HEK293 (cell line): ENCODE measurements around the gene SRSF2.
"Not testable (repeated sequence)": the region's sequence is repeated elsewhere in the genome, so short reads cannot be mapped to it uniquely, and the experiment has no call there.

Source experiments
- CTCF ChIA-PET: fragments of 350-600 bp; formaldehyde crosslinking; extraction: SDS; loops from one replicate; lab custom pipeline; 2021; ENCODE audit warnings: antibody characterized with exemption; lab: Yijun Ruan, JAX
- POLR2A ChIA-PET: fragments of 300-600 bp; formaldehyde crosslinking; extraction: SDS; loops from one replicate; lab custom pipeline; 2020; ENCODE audit warnings: antibody characterized with exemption, inconsistent platforms; lab: Yijun Ruan, JAX
- H3K27ac ChIP-seq: fragments of 200-500 bp; sonication (Bioruptor generic); 2 replicates; pipeline ENCODE4 v1.5.1; 2014; ENCODE audit warnings: low read depth, low read length, control low read depth, inconsistent platforms; ENCODE audit errors: extremely low read depth
- H3K36me3 ChIP-seq, 2 experiments: fragments of 200-500 bp in 1 of 2; sonication (Bioruptor generic) in 1 of 2; 1 replicate in 1 of 2; 2 replicates in 1 of 2; pipeline ENCODE4 v1.5.1; 2014 to 2017; ENCODE audit warnings: inconsistent platforms in 2 of 2, low read length in 2 of 2; ENCODE audit not compliant: control insufficient read depth in 2 of 2, insufficient read depth in 1 of 2
- H3K4me1 ChIP-seq: fragments of 200-500 bp; sonication (Bioruptor generic); 2 replicates; pipeline ENCODE4 v1.5.1; 2014; ENCODE audit warnings: mild to moderate bottlenecking, low read length, inconsistent platforms; ENCODE audit not compliant: control insufficient read depth, insufficient read depth
- H3K4me3 ChIP-seq: 2 replicates; pipeline ENCODE4 v1.5.1; 2011; ENCODE audit warnings: low read depth, mild to moderate bottlenecking, control low read depth, low read length, moderate library complexity
- H3K9me3 ChIP-seq: fragments of 200-500 bp; sonication (Bioruptor generic); 2 replicates; pipeline ENCODE4 v1.5.1; 2014; ENCODE audit warnings: low read depth, low read length, inconsistent platforms; ENCODE audit not compliant: control insufficient read depth, insufficient read depth
- FEZF1 ChIP-seq: fragments of 450-650 bp; formaldehyde crosslinking; IDR thresholded peaks from 2 replicates; pipeline ENCODE4 v1.5.1; 2016; ENCODE audit warnings: missing biosample characterization, missing genetic modification characterization
- GLIS1 ChIP-seq: fragments of 450-650 bp; formaldehyde crosslinking; IDR thresholded peaks from 2 replicates; pipeline ENCODE4 v1.5.1; 2016; ENCODE audit warnings: missing biosample characterization, missing genetic modification characterization
- IKZF3 ChIP-seq: fragments of 450-650 bp; IDR thresholded peaks from 2 replicates; pipeline ENCODE4 v1.5.0; 2018; ENCODE audit warnings: missing biosample characterization, mild to moderate bottlenecking, missing genetic modification characterization, moderate library complexity
- SCRT1 ChIP-seq: fragments of 450-650 bp; formaldehyde crosslinking; IDR thresholded peaks from 2 replicates; pipeline ENCODE4 v1.5.1; 2016; ENCODE audit warnings: missing biosample characterization, missing genetic modification characterization, borderline replicate concordance
- SCRT2 ChIP-seq: fragments of 450-650 bp; formaldehyde crosslinking; IDR thresholded peaks from 2 replicates; pipeline ENCODE4 v1.5.1; 2016; ENCODE audit warnings: missing biosample characterization, missing genetic modification characterization
- ZBTB17 ChIP-seq: fragments of 450-650 bp; formaldehyde crosslinking; IDR thresholded peaks from 2 replicates; pipeline ENCODE4 v1.5.1; 2016; ENCODE audit warnings: missing biosample characterization, missing genetic modification characterization
- ZNF146 ChIP-seq: fragments of 450-650 bp; formaldehyde crosslinking; IDR thresholded peaks from 2 replicates; pipeline ENCODE4 v1.5.1; 2016; ENCODE audit warnings: missing biosample characterization, missing genetic modification characterization
- ZNF19 ChIP-seq: fragments of 450-650 bp; formaldehyde crosslinking; IDR thresholded peaks from 2 replicates; pipeline ENCODE4; 2016; ENCODE audit warnings: missing biosample characterization, missing genetic modification characterization, low read depth
- ZNF362 ChIP-seq: fragments of 450-650 bp; formaldehyde crosslinking; IDR thresholded peaks from 2 replicates; pipeline ENCODE4 v1.5.1; 2016; ENCODE audit warnings: missing biosample characterization, missing genetic modification characterization
- ZNF433 ChIP-seq: fragments of 450-650 bp; formaldehyde crosslinking; IDR thresholded peaks from 2 replicates; pipeline ENCODE4 v1.5.1; 2016; ENCODE audit warnings: missing biosample characterization, missing genetic modification characterization, low read depth
- ZNF549 ChIP-seq: fragments of 450-650 bp; IDR thresholded peaks from 2 replicates; pipeline ENCODE4 v1.5.1; 2018; ENCODE audit warnings: missing biosample characterization, missing genetic modification characterization, mild to moderate bottlenecking, inconsistent platforms, moderate library complexity
- ZNF664 ChIP-seq: fragments of 450-650 bp; formaldehyde crosslinking; IDR thresholded peaks from 2 replicates; pipeline ENCODE4 v1.5.1; 2016; ENCODE audit warnings: missing biosample characterization, missing genetic modification characterization
- ZNF701 ChIP-seq: fragments of 450-650 bp; formaldehyde crosslinking; IDR thresholded peaks from 2 replicates; pipeline ENCODE4 v1.5.1; 2016; ENCODE audit warnings: missing biosample characterization, missing genetic modification characterization
- ZNF768 ChIP-seq: fragments of 450-650 bp; formaldehyde crosslinking; IDR thresholded peaks from 2 replicates; pipeline ENCODE4 v1.5.1; 2018; ENCODE audit warnings: missing biosample characterization, mild to moderate bottlenecking, missing genetic modification characterization
- TF ChIP-seq, protein P1 (sequence below): fragments of 450-650 bp; formaldehyde crosslinking; IDR thresholded peaks from 2 replicates; pipeline ENCODE4 v1.5.1; 2017; ENCODE audit warnings: missing biosample characterization, missing genetic modification characterization

Gene SRSF2

GRCh38 chr17:76733618-76733957 is 3.5 kb downstream of the SRSF2 start:
- POLR2A ChIA-PET = no interaction called here
- H3K4me1 ChIP-seq = peaks cover 10% of the 10 kb centered on the region

DNA sequence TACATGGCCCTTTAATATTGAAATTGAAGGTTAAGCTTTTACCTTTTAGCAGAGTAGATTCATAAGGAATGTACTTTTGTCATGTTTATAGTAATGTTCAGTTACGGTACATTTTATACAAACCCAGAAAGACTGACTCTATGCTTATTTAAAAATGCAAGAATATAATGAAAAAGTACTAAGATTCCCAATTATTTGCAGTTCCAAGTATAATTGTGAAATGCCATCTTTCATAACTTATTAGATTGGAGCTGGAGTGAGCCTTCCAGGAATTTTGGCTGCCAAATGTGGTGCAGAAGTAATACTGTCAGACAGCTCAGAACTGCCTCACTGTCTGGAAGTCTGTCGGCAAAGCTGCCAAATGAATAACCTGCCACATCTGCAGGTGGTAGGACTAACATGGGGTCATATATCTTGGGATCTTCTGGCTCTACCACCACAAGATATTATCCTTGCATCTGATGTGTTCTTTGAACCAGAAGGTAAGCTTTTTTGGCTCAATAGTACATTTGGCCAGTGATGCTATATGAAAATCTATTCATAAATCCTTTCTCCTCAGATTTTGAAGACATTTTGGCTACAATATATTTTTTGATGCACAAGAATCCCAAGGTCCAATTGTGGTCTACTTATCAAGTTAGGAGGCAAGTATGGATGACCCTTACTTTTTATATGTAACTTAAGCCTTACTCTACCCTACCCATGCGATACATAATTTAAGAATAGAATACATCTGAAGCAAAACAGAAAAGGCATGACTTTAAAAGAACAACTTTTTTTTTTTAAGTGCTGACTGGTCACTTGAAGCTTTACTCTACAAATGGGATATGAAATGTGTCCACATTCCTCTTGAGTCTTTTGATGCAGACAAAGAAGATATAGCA is 4.2 kb downstream of the SRSF2 start:
- Histone ChIP-seq H3K4me3 (no peak overlapping the region), H3K36me3 (peaks cover 40 to 66% of the 10 kb centered on the region in 2 experiments), H3K27ac (no peak overlapping the region; the same call in 1 of the 2 replicates), H3K4me1 (peaks cover 11% of the 10 kb centered on the region), H3K9me3 (no peaks in the 10 kb centered on the region)
- CTCF ChIA-PET = interaction anchor here (0.5 to 2.8 kb wide), 4 partner anchors 10 to 1132 kb away, joined by 3 to 13 read pairs (median 4); no protein-coding TSS in a partner anchor
- no peak for TF ChIP-seq ZNF768
- TF ChIP-seq GLIS1 (tag by site-specific recombination) = peak; percentile 37; the same call in 1 of the 2 replicates
- TF ChIP-seq ZNF19 = no peak
- peak; percentile 57 for TF ChIP-seq FEZF1 (tag by site-specific recombination)
- no peak for TF ChIP-seq ZNF433 (tag by site-specific recombination)
- TF ChIP-seq, protein P1, sequence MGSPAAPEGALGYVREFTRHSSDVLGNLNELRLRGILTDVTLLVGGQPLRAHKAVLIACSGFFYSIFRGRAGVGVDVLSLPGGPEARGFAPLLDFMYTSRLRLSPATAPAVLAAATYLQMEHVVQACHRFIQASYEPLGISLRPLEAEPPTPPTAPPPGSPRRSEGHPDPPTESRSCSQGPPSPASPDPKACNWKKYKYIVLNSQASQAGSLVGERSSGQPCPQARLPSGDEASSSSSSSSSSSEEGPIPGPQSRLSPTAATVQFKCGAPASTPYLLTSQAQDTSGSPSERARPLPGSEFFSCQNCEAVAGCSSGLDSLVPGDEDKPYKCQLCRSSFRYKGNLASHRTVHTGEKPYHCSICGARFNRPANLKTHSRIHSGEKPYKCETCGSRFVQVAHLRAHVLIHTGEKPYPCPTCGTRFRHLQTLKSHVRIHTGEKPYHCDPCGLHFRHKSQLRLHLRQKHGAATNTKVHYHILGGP = 0 out of 2 replicates have a peak, but pooled peaks have one; percentile 49
- TF ChIP-seq IKZF3 = peak; percentile 43; the same call in 1 of the 2 replicates
- no peak for TF ChIP-seq ZNF549 (tag by site-specific recombination)
- POLR2A ChIA-PET = interaction anchor here (0.5 to 2.0 kb wide), 5 partner anchors 8 to 52 kb away, joined by 3 to 7 read pairs (median 6); no protein-coding TSS in a partner anchor

More at GRCh38 chr17:76733618-76733957, 3.5 kb downstream of the SRSF2 start:
- Histone ChIP-seq H3K27ac (no peak overlapping the region; the same call in 1 of the 2 replicates), H3K4me3 (peak overlapping the region; percentile 67; the same call in 1 of the 2 replicates), H3K9me3 (no peaks in the 10 kb centered on the region), H3K36me3 (peaks cover 40 to 66% of the 10 kb centered on the region in 2 experiments)
- no peak for TF ChIP-seq ZNF701 (tag by site-specific recombination)
- CTCF ChIA-PET = interaction anchor here (0.7 to 2.8 kb wide), 2 partner anchors 10 to 19 kb away, joined by 3 to 13 read pairs; no protein-coding TSS in a partner anchor

DNA sequence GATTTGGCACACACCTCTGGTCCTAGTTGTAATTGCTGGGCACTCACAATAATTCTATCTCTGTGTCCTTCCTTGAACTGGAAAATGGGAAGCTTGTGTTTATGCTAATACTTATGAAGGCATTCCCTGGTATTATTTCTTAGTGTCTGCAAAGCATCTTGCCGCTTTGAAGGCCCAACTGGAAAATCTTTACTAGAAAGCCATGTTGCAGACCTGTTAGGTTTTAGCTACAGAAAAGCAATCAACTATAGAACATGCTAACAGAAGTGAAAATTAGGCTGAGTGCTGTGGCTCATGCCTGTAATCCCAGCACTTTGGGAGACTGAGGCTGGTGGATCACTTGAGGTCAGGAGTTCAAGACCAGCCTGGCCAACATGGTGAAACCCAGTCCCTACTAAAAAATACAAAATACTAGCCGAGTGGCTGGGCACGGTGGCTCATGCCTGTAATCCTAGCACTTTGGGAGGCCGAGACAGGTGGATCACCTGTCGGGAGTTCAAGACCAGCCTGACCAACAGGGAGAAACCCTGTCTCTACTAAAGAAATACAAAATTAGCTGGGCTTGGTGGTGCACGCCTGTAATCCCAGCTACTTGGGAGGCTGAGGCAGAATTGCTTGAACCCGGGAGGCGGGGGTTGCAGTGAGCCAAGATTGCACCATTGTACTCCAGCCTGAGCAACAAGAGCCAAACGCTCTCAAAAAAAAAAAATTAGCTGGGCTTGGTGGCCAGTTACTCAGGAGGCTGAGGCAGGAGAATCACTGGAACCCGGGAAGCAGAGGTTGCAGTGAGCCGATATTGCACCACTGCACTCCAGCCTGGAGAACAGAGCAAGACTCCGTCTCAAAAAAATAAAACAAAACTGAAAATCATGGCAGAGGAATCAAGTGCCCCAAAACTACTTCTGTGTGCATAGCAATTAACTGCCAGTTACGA is 5.1 kb downstream of the SRSF2 start:
- H3K27ac ChIP-seq = 0 out of 2 replicates have a peak overlapping the region, but pooled peaks have one; percentile 3
- ChIA-PET POLR2A (interaction anchor here (0.5 to 2.0 kb wide), 8 partner anchors 9 to 51 kb away, joined by 3 to 7 read pairs (median 6); no protein-coding TSS in a partner anchor), CTCF (interaction anchor here (0.7 to 2.8 kb wide), 3 partner anchors 17 to 808 kb away, joined by 3 to 13 read pairs (median 4); no protein-coding TSS in a partner anchor)
- TF ChIP-seq SCRT2 (tag by site-specific recombination) (peak; percentile 72), SCRT1 (tag by site-specific recombination) (peak; percentile 100), ZNF362 (tag by site-specific recombination) (0 out of 2 replicates have a peak, but pooled peaks have one; percentile 17), ZNF664 (tag by site-specific recombination) (0 out of 2 replicates have a peak, but pooled peaks have one; percentile 7), ZNF146 (tag by site-specific recombination) (peak; percentile 3; the same call in 1 of the 2 replicates), ZBTB17 (0 out of 2 replicates have a peak, but pooled peaks have one; percentile 25)
- H3K4me3 ChIP-seq, H3K9me3 ChIP-seq: not testable (repeated sequence)
- peaks cover 40 to 66% of the 10 kb centered on the region in 2 experiments for H3K36me3 ChIP-seq
- H3K4me1 ChIP-seq = peaks cover 17% of the 10 kb centered on the region
